HEK293T (cell line): ENCODE data around the gene N4BP2L1.

ENCODE experiments used
- CTCF ChIA-PET: fragments of 350-600 bp; formaldehyde crosslinking; extraction: SDS; loops from one replicate; lab custom pipeline; 2021; ENCODE audit warnings: antibody characterized with exemption, inconsistent platforms; lab: Yijun Ruan, JAX
- POLR2A ChIA-PET: fragments of 350-600 bp; formaldehyde crosslinking; extraction: SDS; loops from one replicate; lab custom pipeline; 2020; ENCODE audit warnings: antibody characterized with exemption, inconsistent platforms; lab: Yijun Ruan, JAX
- DNase-seq: peaks from one replicate; pipeline ENCODE4 v3.0.0; 2012; ENCODE audit warnings: mixed read lengths; ENCODE audit errors: extremely low spot score
- ARNT ChIP-seq: fragments of 450-650 bp; IDR thresholded peaks from 2 replicates; pipeline ENCODE4 v1.6.1; 2017; ENCODE audit warnings: mild to moderate bottlenecking
- BHLHE40 ChIP-seq: fragments of 450-650 bp; IDR thresholded peaks from 2 replicates; pipeline ENCODE4 v1.6.1; 2016; ENCODE audit warnings: mild to moderate bottlenecking, moderate library complexity, borderline replicate concordance
- CTBP1 ChIP-seq: fragments of 450-650 bp; IDR thresholded peaks from 2 replicates; pipeline ENCODE4 v1.6.1; 2016; ENCODE audit warnings: borderline replicate concordance
- ELF4 ChIP-seq: fragments of 450-650 bp; IDR thresholded peaks from 2 replicates; pipeline ENCODE4 v1.6.1; 2017; ENCODE audit warnings: antibody characterized with exemption
- FOXA1 ChIP-seq: fragments of 450-650 bp; IDR thresholded peaks from 2 replicates; pipeline ENCODE4 v1.6.1; 2016; ENCODE audit warnings: mild to moderate bottlenecking
- FOXK2 ChIP-seq: fragments of 450-650 bp; IDR thresholded peaks from 2 replicates; pipeline ENCODE4 v1.6.1; 2016; ENCODE audit warnings: mild to moderate bottlenecking
- FOXM1 ChIP-seq: fragments of 450-650 bp; IDR thresholded peaks from 2 replicates; pipeline ENCODE4 v1.6.1; 2017; ENCODE audit warnings: mild to moderate bottlenecking, borderline replicate concordance
- HDGF ChIP-seq: fragments of 450-650 bp; IDR thresholded peaks from 2 replicates; pipeline ENCODE4 v1.6.1; 2017; ENCODE audit warnings: antibody characterized with exemption, borderline replicate concordance
- L3MBTL2 ChIP-seq: fragments of 450-650 bp; conservative IDR thresholded peaks from 2 replicates; pipeline ENCODE4 v1.6.1; 2016; ENCODE audit warnings: mild to moderate bottlenecking
- LEF1 ChIP-seq: fragments of 450-650 bp; IDR thresholded peaks from 2 replicates; pipeline ENCODE4 v1.6.1; 2017; ENCODE audit warnings: mild to moderate bottlenecking, borderline replicate concordance
- NFRKB ChIP-seq: fragments of 450-650 bp; IDR thresholded peaks from 2 replicates; pipeline ENCODE4 v1.6.1; 2016; ENCODE audit warnings: mild to moderate bottlenecking, moderate library complexity
- PKNOX1 ChIP-seq: fragments of 450-650 bp; IDR thresholded peaks from 2 replicates; pipeline ENCODE4 v1.6.1; 2016
- SP1 ChIP-seq: fragments of 450-650 bp; IDR thresholded peaks from 2 replicates; pipeline ENCODE4 v1.6.1; 2017
- SUZ12 ChIP-seq: fragments of 450-650 bp; IDR thresholded peaks from 2 replicates; pipeline ENCODE4 v1.6.1; 2016; ENCODE audit warnings: mild to moderate bottlenecking
- TARDBP ChIP-seq: fragments of 450-650 bp; IDR thresholded peaks from 2 replicates; pipeline ENCODE4 v1.6.1; 2016
- ZNF384 ChIP-seq: fragments of 450-650 bp; IDR thresholded peaks from 2 replicates; pipeline ENCODE4 v1.6.1; 2016

The N4BP2L1 gene

GRCh38 chr13:32413284-32413683 is 14.6 kb downstream of the N4BP2L1 start:
- ChIA-PET POLR2A (no interaction called here), CTCF (no interaction called here)
- no peak for TF ChIP-seq ARNT
- no peak for TF ChIP-seq FOXA1
- TF ChIP-seq SUZ12: no peak
- no peak for TF ChIP-seq PKNOX1
- no peak for TF ChIP-seq TARDBP
- no peak for TF ChIP-seq ZNF384
- TF ChIP-seq LEF1: no peak
- no peak for TF ChIP-seq L3MBTL2
- no peak for TF ChIP-seq ELF4
- no peak for TF ChIP-seq CTBP1
- TF ChIP-seq NFRKB: no peak
- TF ChIP-seq FOXK2: no peak
- no peak for TF ChIP-seq SP1
- no peak for TF ChIP-seq FOXM1
- no peak for TF ChIP-seq BHLHE40
- no peak for TF ChIP-seq HDGF
- no peak for DNase-seq

DNA sequence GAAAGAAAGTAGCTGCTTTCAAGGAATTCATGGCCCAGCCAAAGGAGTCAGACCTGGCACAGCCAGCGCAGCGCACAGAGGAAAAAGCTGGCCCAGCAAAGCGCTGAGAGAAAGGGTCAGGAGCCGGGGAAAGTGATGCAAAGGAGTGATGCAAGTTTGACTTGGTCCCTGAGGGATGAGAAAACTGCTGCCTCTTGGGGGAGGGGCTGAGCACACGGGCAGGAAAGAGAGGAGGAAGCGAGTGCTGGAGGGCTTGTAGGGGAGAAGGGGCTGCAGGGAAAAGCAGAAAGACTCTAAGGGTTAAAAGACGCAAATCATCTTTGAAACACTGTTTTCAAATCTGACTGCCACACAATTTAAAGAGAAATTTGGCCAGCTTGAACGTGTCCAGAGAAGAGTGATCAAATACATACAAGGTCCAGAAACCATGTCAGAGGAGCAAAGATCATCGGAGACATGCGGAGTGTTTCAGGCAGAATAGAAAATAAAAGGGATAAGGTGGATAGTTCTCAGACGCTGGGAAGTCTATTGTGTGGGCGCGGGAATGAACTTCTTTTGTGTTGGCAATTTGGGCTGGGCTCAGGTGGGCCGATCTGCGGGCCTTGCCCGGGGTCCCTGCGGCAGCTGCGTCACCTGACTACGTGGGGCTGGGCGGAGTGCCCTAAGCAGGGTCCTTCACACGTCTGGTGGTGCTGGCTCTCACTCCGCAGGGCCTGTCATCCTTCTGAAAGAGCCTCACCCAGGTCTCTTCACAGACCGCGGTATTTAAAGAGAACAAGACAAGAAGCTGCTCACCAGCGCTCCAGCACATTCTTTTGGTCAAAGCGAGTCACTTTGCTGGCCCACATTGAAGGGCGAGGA is 18.1 kb downstream of the N4BP2L1 start:
- TF ChIP-seq BHLHE40: no peak
- TF ChIP-seq LEF1: no peak
- no peak for TF ChIP-seq PKNOX1
- TF ChIP-seq CTBP1: 0 out of 2 replicates have a peak, but pooled peaks have one; percentile 17
- TF ChIP-seq FOXA1: no peak
- TF ChIP-seq FOXM1: no peak
- peak; percentile 27 for DNase-seq
- ChIA-PET POLR2A (no interaction called here), CTCF (no interaction called here)

GRCh38 chr13:32409001-32409313 is 19.0 kb downstream of the N4BP2L1 start:
- CTCF ChIA-PET: interaction anchor here (0.6 kb wide), 1 partner anchor 358 kb away, joined by 3 read pairs; no protein-coding TSS in a partner anchor
- POLR2A ChIA-PET: no interaction called here
- TF ChIP-seq SP1 (no peak), ELF4 (no peak), PKNOX1 (no peak), FOXA1 (no peak), CTBP1 (no peak), NFRKB (no peak), L3MBTL2 (no peak), SUZ12 (no peak), ARNT (no peak), HDGF (no peak), TARDBP (no peak), FOXM1 (no peak), ZNF384 (no peak), FOXK2 (no peak), LEF1 (no peak), BHLHE40 (no peak)
- DNase-seq: no peak

DNA sequence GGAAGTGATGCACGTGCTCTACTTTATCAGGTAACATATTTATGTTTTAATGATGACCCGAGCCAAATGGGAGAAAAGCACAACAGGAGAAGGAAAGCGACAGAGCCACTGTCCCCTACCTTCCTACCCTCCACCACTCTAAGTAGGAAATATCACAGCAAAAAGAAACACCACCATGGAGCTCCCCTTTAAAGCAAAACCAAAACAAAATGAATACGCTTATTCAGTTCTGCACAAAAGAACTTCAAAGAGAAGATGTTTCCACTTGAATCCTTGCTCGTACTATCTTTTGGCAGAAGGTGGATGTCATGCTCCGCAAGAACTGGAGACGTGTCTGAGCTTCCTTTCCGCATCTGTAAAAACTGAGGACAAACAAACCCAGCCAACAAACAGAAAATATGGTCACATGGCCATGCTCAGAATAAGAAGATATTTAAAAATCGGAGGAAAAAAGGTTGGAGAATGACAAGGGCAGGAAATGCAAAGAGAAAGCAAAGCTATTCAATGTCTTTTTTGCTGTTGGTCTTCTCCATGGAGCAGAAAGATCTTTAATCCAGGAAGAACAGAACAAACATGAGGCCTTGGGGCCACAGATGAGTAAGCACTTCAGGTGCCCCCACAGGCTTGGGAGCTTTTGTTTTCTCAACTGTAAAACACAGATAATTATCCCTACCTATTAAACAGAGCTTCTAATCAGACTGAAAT is 19.5 kb downstream of the N4BP2L1 start:
- POLR2A ChIA-PET: no interaction called here
- DNase-seq: no peak
- TF ChIP-seq HDGF (no peak), SP1 (no peak), NFRKB (no peak), L3MBTL2 (no peak), ARNT (no peak), CTBP1 (no peak), ZNF384 (no peak), BHLHE40 (no peak), SUZ12 (no peak), FOXM1 (no peak), FOXA1 (no peak)
- CTCF ChIA-PET: interaction anchor here (0.6 kb wide), 1 partner anchor 357 kb away, joined by 3 read pairs; no protein-coding TSS in a partner anchor

GRCh38 chr13:32407854-32408253 is 20.1 kb downstream of the N4BP2L1 start:
- DNase-seq: no peak
- ChIA-PET CTCF (no interaction called here), POLR2A (no interaction called here)
- no peak for TF ChIP-seq FOXM1
- TF ChIP-seq TARDBP: no peak
- no peak for TF ChIP-seq CTBP1
- no peak for TF ChIP-seq PKNOX1
- TF ChIP-seq ARNT: no peak
- no peak for TF ChIP-seq ZNF384
- no peak for TF ChIP-seq L3MBTL2
- no peak for TF ChIP-seq HDGF
- no peak for TF ChIP-seq SUZ12

DNA sequence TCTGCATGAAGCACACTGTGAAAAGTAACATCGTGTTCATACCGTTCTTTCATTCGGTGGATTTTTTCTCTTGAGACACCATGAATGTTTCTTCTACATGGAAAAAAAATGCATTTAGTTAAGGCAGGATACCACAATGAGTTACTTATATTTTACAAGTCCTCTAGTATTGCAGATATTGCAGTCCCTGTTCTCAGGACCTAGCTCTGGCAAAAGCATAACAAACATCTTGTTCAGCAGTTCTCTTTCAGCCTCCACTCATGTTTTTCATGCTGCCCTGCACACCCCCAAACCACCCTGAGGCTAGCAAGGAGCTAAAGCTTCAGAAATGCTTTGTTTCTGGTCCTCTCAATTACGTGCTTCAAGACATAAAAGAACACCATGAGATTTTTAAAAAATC is 24.8 kb downstream of the N4BP2L1 start:
- DNase-seq: no peak
- CTCF ChIA-PET: no interaction called here
- TF ChIP-seq TARDBP (no peak), SP1 (no peak), CTBP1 (no peak), HDGF (no peak), BHLHE40 (no peak), FOXA1 (no peak), ELF4 (no peak), FOXK2 (no peak), FOXM1 (no peak)
- POLR2A ChIA-PET: no interaction called here
